Activated CD4-positive, alpha-beta T cell treated with anti-CD3 and anti-CD28 coated beads for 48 hours (primary cell): ENCODE results near the gene CDC6.

Experiments used
- DNase-seq: peaks from one replicate; pipeline ENCODE4 v3.0.0-alpha.2; 2020

Gene CDC6

GRCh38 chr17:40341808-40342503 lies 54.3 kb downstream of the CDC6 start:
- DNase-seq, result no peak

- no peak for DNase-seq
Observed at GRCh38 chr17:40342504-40343218, 55.0 kb downstream of the CDC6 start.

- no peak for DNase-seq
Observed at GRCh38 chr17:40343219-40344119, 55.8 kb downstream of the CDC6 start.

GRCh38 chr17:40344421-40345160 lies 56.9 kb downstream of the CDC6 start:
- no peak for DNase-seq

GRCh38 chr17:40345161-40345993 lies 57.7 kb downstream of the CDC6 start:
- no peak for DNase-seq

GRCh38 chr17:40345994-40346764 lies 58.5 kb downstream of the CDC6 start:
- no peak for DNase-seq

- no peak for DNase-seq
Observed at GRCh38 chr17:40346765-40347158, 59.1 kb downstream of the CDC6 start.

GRCh38 chr17:40347319-40348135 lies 59.8 kb downstream of the CDC6 start:
- DNase-seq, result no peak

- no peak for DNase-seq
Observed at GRCh38 chr17:40348136-40348504, 60.4 kb downstream of the CDC6 start.

GRCh38 chr17:40348562-40349476 lies 61.1 kb downstream of the CDC6 start:
- DNase-seq, result no peak

- no peak for DNase-seq
Observed at GRCh38 chr17:40349477-40349894, 61.8 kb downstream of the CDC6 start.

- no peak for DNase-seq
Observed at GRCh38 chr17:40349895-40350688, 62.4 kb downstream of the CDC6 start.

GRCh38 chr17:40350689-40351358 lies 63.1 kb downstream of the CDC6 start:
- DNase-seq, result no peak

- no peak for DNase-seq
Observed at GRCh38 chr17:40351359-40352236, 63.9 kb downstream of the CDC6 start.

GRCh38 chr17:40352237-40352778 lies 64.6 kb downstream of the CDC6 start:
- DNase-seq, result no peak

- DNase-seq, result no peak
Observed at GRCh38 chr17:40352779-40353394, 65.2 kb downstream of the CDC6 start.
